RWPE2 (cell line): ENCODE results near the gene TBP.
A peak's percentile ranks its signal among the peaks of the same experiment; 100 is the strongest.

ENCODE experiments used
- ATAC-seq: fragments of 200-7000 bp; cut with Tn5 transposase; 3 replicates; pipeline ENCODE4 v1.9.1; 2021; ENCODE audit warnings: low read depth
- DNase-seq: peaks from one replicate; pipeline ENCODE4 v3.0.0-alpha.2; 2020; ENCODE audit warnings: low spot score
- H3K27ac ChIP-seq: fragments of 450-650 bp; 2 replicates; pipeline ENCODE4 v1.5.1; 2017; ENCODE audit warnings: mild to moderate bottlenecking; ENCODE audit not compliant: poor library complexity, severe bottlenecking
- H3K27me3 ChIP-seq: fragments of 250-450 bp; sonication (Bioruptor Pico); 2 replicates; pipeline ENCODE4 v1.5.1; 2021; ENCODE audit warnings: mild to moderate bottlenecking, moderate library complexity; ENCODE audit not compliant: insufficient read depth, poor library complexity, severe bottlenecking
- H3K36me3 ChIP-seq: fragments of 250-450 bp; sonication (Bioruptor Pico); 2 replicates; pipeline ENCODE4 v1.5.1; 2020; ENCODE audit warnings: low read depth, mild to moderate bottlenecking, moderate library complexity
- H3K4me1 ChIP-seq: fragments of 250-450 bp; sonication (Bioruptor Pico); 2 replicates; pipeline ENCODE4 v1.5.1; 2021; ENCODE audit warnings: mild to moderate bottlenecking, moderate library complexity; ENCODE audit not compliant: insufficient read depth, poor library complexity, severe bottlenecking
- H3K4me3 ChIP-seq: fragments of 250-450 bp; sonication (Bioruptor Pico); 2 replicates; pipeline ENCODE4 v1.5.1; 2021; ENCODE audit warnings: mild to moderate bottlenecking, moderate library complexity; ENCODE audit not compliant: severe bottlenecking
- H3K9me3 ChIP-seq: fragments of 250-450 bp; sonication (Bioruptor Pico); 2 replicates; pipeline ENCODE4 v1.5.1; 2021; ENCODE audit warnings: mild to moderate bottlenecking, moderate library complexity; ENCODE audit not compliant: severe bottlenecking
- TF ChIP-seq, protein P1 (sequence below): fragments of 450-650 bp; IDR thresholded peaks from one replicate; pipeline ENCODE4 v1.5.1; 2017; ENCODE audit warnings: mild to moderate bottlenecking, moderate library complexity; ENCODE audit not compliant: poor library complexity, severe bottlenecking

The TBP gene

DNA sequence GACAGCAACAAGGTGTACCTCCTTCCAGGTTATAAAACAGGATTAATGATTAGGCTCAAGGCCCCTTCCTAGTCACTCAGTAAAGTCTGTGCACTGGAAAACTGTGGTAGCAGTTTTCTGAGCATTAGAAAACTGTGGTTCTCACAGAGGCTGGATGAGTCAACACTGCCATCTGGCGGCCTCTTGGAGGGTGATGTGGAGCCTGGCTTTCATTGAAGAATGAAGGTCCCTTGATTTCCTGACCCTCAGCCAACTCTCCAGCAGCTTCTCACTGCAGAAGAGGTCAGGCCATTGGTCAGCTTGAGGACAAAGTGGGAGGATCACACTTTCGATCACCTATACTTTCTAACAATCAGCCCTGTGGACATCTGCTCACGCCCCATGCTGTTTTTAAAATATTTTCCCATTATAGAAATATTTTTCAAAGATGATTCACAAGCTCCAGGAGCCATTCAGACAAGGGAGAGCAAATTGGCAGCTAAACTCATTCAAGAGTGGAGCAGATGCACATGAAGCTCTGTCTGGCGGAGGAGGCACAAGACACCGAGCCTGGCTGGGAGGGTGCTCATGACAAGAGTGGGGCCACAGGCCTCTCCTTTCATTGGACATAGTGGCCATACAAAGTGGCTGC lies 24.2 kb upstream of the TBP start:
- ATAC-seq (peak; percentile 84), DNase-seq (no peak)
- no peaks in the 10 kb centered on the region for H3K4me1 ChIP-seq
- TF ChIP-seq, protein P1, sequence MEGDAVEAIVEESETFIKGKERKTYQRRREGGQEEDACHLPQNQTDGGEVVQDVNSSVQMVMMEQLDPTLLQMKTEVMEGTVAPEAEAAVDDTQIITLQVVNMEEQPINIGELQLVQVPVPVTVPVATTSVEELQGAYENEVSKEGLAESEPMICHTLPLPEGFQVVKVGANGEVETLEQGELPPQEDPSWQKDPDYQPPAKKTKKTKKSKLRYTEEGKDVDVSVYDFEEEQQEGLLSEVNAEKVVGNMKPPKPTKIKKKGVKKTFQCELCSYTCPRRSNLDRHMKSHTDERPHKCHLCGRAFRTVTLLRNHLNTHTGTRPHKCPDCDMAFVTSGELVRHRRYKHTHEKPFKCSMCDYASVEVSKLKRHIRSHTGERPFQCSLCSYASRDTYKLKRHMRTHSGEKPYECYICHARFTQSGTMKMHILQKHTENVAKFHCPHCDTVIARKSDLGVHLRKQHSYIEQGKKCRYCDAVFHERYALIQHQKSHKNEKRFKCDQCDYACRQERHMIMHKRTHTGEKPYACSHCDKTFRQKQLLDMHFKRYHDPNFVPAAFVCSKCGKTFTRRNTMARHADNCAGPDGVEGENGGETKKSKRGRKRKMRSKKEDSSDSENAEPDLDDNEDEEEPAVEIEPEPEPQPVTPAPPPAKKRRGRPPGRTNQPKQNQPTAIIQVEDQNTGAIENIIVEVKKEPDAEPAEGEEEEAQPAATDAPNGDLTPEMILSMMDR = peak; percentile 92
- H3K36me3 ChIP-seq = peaks cover 21% of the 10 kb centered on the region
- no peaks in the 10 kb centered on the region for H3K27me3 ChIP-seq
- no peak overlapping the region for H3K4me3 ChIP-seq
- H3K9me3 ChIP-seq = no peaks in the 10 kb centered on the region
- no peak overlapping the region for H3K27ac ChIP-seq

DNA sequence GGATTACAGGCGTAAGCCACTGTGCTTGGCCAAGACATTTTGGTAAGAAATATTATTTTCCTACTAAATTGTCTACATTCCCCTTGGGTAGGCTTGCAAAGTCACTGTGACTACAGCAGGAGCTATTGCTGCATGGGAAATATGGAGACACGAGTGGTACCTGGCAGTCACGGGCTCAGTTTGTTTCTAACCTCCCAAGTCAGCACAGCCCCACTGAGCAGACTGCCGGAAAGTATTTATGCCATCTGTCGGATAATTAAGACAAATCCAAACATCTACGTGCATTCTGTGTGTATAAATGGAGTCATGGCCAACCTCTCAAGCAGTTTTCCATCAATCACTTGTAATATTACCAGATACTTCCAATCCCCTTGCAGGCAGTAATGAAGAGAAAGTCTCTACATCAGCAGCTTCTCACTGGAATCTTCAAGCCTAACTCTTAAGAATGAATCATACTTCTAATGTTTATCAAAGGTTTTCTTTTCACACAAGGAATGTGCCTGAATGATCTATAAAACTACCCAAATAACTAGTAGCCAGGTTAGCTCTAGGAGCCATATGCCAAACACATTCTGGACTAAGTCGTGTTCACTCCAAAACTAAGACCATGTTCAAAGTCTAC lies 21.2 kb upstream of the TBP start:
- DNase-seq (no peak), ATAC-seq (no peak)
- Histone ChIP-seq H3K27ac (no peak overlapping the region), H3K27me3 (no peaks in the 10 kb centered on the region), H3K36me3 (peaks cover 51% of the 10 kb centered on the region), H3K4me1 (no peaks in the 10 kb centered on the region), H3K9me3 (no peaks in the 10 kb centered on the region), H3K4me3 (no peak overlapping the region)
- TF ChIP-seq, protein P1 = no peak

DNA sequence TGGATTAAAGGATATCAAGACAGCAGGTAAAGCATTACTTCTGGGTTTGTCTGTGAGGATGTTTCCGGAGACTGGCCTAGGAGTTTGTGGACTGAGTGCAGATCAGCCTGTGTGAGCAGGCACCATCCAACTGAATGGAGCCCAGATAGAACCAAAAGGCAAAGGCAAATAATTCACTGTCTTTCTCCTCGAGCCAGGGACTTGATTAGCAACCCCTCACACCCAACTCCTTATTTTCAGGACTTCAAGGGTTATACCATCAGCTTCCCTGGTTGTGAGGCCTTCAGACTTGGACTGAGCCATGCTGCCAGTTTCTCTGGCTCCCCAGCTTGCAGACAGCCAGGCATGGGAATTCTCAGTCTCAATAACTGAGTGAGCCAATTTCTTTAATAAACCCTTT lies 20.4 kb upstream of the TBP start:
- Histone ChIP-seq H3K36me3 (peaks cover 59% of the 10 kb centered on the region), H3K4me1 (no peaks in the 10 kb centered on the region), H3K27me3 (no peaks in the 10 kb centered on the region), H3K9me3 (no peaks in the 10 kb centered on the region), H3K4me3 (no peak overlapping the region), H3K27ac (no peak overlapping the region)
- ATAC-seq (no peak), DNase-seq (no peak)
- TF ChIP-seq, protein P1 = no peak

DNA sequence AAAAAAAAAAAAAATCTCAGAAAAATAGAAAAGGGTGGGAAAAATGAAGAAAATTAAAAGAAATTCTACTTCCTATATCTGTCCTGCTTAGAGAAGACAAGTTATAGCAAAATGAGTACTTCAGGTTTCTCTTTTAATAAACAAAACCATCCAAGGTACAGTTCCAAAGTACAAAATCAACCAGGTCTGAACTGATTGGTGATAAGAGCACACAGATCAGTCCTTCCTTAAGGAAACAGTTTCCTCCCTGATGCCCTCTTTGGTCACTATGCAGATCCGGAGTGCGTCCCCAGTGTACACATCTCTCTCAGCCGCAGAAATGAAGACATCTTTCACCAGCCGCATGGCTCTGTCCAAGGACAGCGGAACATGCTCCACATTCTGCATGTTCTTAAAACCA lies 19.2 kb upstream of the TBP start:
- H3K27ac ChIP-seq = no peak overlapping the region
- DNase-seq = no peak
- no peaks in the 10 kb centered on the region for H3K27me3 ChIP-seq
- no peaks in the 10 kb centered on the region for H3K9me3 ChIP-seq
- peaks cover 71% of the 10 kb centered on the region for H3K36me3 ChIP-seq
- no peaks in the 10 kb centered on the region for H3K4me1 ChIP-seq
- no peak overlapping the region for H3K4me3 ChIP-seq
- TF ChIP-seq, protein P1 = no peak
- ATAC-seq = no peak

DNA sequence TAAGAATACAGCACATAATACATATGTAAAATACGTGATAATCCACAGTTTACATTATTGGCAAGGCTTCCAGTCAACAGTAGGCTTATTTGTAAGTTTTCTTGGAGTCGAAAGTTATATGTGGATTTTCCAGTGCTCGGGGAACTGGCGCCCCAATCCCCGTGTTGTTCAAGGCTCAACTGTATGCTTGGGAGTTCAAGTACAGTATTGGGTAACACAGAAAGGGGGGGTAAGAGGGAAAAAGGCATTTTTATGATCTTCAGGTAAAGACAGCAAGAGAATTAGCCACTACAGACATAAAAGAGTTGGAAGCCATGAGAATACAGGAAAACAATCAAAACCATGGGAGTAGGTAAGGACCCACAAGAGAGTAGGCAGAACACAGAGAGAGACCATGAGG lies 17.5 kb upstream of the TBP start:
- no peak overlapping the region for H3K27ac ChIP-seq
- ATAC-seq (no peak), DNase-seq (no peak)
- TF ChIP-seq, protein P1 = no peak
- peaks cover 88% of the 10 kb centered on the region for H3K36me3 ChIP-seq
- H3K27me3 ChIP-seq = no peaks in the 10 kb centered on the region
- H3K9me3 ChIP-seq = no peaks in the 10 kb centered on the region
- H3K4me3 ChIP-seq = no peak overlapping the region
- no peaks in the 10 kb centered on the region for H3K4me1 ChIP-seq
